Measurements from ENCODE around the gene TTLL3.

GRCh38 chr3:9837701-9838582 lies 27.9 kb downstream of the TTLL3 start:
- no peak for TF ChIP-seq CTCF (IDR thresholded peaks at IDR 0.05)
- TF ChIP-seq POLR2A (IDR thresholded peaks at IDR 0.05) = no peak
